GM19463 (cell line): ENCODE data around the gene LBP.
"Not testable (repeated sequence)": the region's sequence is repeated elsewhere in the genome, so short reads cannot be mapped to it uniquely, and the experiment has no call there.

Source experiments
- ATAC-seq: cut with Tn5 transposase; IDR thresholded peaks from one replicate; pipeline ENCODE4 v1.9.1; 2021; ENCODE audit warnings: mild to moderate bottlenecking, moderate library complexity; ENCODE audit not compliant: unreplicated experiment

Gene LBP

GRCh38 chr20:38317422-38317821 lies 28.9 kb upstream of the LBP start:
- ATAC-seq, result no peak

GRCh38 chr20:38320221-38320620 lies 26.1 kb upstream of the LBP start:
- no peak for ATAC-seq

- ATAC-seq, result no peak
Measured at GRCh38 chr20:38321959-38322598, 24.2 kb upstream of the LBP start.

- no peak for ATAC-seq
Measured at GRCh38 chr20:38324159-38324558, 22.1 kb upstream of the LBP start.

GRCh38 chr20:38325167-38325566 lies 21.1 kb upstream of the LBP start:
- ATAC-seq, result no peak

- no peak for ATAC-seq
Measured at GRCh38 chr20:38325905-38326304, 20.4 kb upstream of the LBP start.

GRCh38 chr20:38326309-38326708 lies 20.0 kb upstream of the LBP start:
- no peak for ATAC-seq

- ATAC-seq, result no peak
Measured at GRCh38 chr20:38330638-38331037, 15.6 kb upstream of the LBP start.

- no peak for ATAC-seq
Measured at GRCh38 chr20:38331245-38331644, 15.0 kb upstream of the LBP start.

- no peak for ATAC-seq
Measured at GRCh38 chr20:38331814-38332213, 14.5 kb upstream of the LBP start.

GRCh38 chr20:38334016-38334415 lies 12.3 kb upstream of the LBP start:
- no peak for ATAC-seq

GRCh38 chr20:38336726-38337125 lies 9.6 kb upstream of the LBP start:
- no peak for ATAC-seq

GRCh38 chr20:38337561-38338140 lies 8.6 kb upstream of the LBP start:
- ATAC-seq, result no peak

GRCh38 chr20:38338849-38339520 lies 7.3 kb upstream of the LBP start:
- no peak for ATAC-seq

- not testable (repeated sequence) for ATAC-seq
Measured at GRCh38 chr20:38339521-38339896, 6.8 kb upstream of the LBP start.

GRCh38 chr20:38339997-38340396 lies 6.3 kb upstream of the LBP start:
- no peak for ATAC-seq

- ATAC-seq, result no peak
Measured at GRCh38 chr20:38340693-38341092, 5.6 kb upstream of the LBP start.

GRCh38 chr20:38342216-38342615 lies 4.1 kb upstream of the LBP start:
- ATAC-seq, result no peak

GRCh38 chr20:38342713-38343310 lies 3.5 kb upstream of the LBP start:
- ATAC-seq, result no peak

- ATAC-seq, result no peak
Measured at GRCh38 chr20:38343311-38344106, 2.8 kb upstream of the LBP start.

- no peak for ATAC-seq
Measured at GRCh38 chr20:38344107-38344701, 2.1 kb upstream of the LBP start.
